Measurements from ENCODE around the gene SNAI3. TPM values are rescaled to one million over a fixed set of nuclear protein-coding genes. Genes with fewer than 3 reads are reported as not detected.

The SNAI3 gene
- total and polyA plus RNA-seq, 2 donors, result 1.5 to 2.9 TPM

- WGBS, result 93% methylated on average over 8 of the region's 8 CpGs
- Histone ChIP-seq H3K4me1 (ENCODE audit: control insufficient read depth in 2 of 2, insufficient read depth in 2 of 2, low read length in 2 of 2) (no peaks in the 10 kb centered on the region), H3K4me3 (ENCODE audit: low read length in 2 of 2) (no peak overlapping the region), H3K9me3 (ENCODE audit: control insufficient read depth in 2 of 2, insufficient read depth in 1 of 2, low read length in 1 of 2) (no peaks in the 10 kb centered on the region), H3K27ac (ENCODE audit: low read depth in 1 of 2, low read length in 1 of 2) (no peak overlapping the region), H3K27me3 (ENCODE audit: control insufficient read depth in 2 of 2, insufficient read depth in 1 of 2, low read length in 1 of 2) (no peaks in the 10 kb centered on the region), H3K36me3 (ENCODE audit: control insufficient read depth in 2 of 2, insufficient read depth in 2 of 2, low read length in 1 of 2) (peaks cover 52 to 97% of the 10 kb centered on the region in 2 donors)
- DNase-seq (ENCODE audit: low read depth in 6 of 9, low spot score in 9 of 9), result no peak
These were observed 37.2 kb upstream of the SNAI3 start for GRCh38 chr16:88723507-88723887.

GRCh38 chr16:88722784-88723506 is 36.6 kb upstream of the SNAI3 start:
- WGBS, result 97% methylated on average over 39 of the region's 39 CpGs
- no peak overlapping the region for H3K27ac ChIP-seq (ENCODE audit: low read depth in 1 of 2, low read length in 1 of 2)
- DNase-seq (ENCODE audit: low read depth in 6 of 9, low spot score in 9 of 9), result no peak

GRCh38 chr16:88721815-88722755 is 35.8 kb upstream of the SNAI3 start:
- 98% methylated on average over 61 of the region's 61 CpGs for WGBS
- no peaks in the 10 kb centered on the region for H3K4me1 ChIP-seq (ENCODE audit: control insufficient read depth in 2 of 2, insufficient read depth in 2 of 2, low read length in 2 of 2)
- H3K9me3 ChIP-seq (ENCODE audit: control insufficient read depth in 2 of 2, insufficient read depth in 1 of 2, low read length in 1 of 2), result no peaks in the 10 kb centered on the region
- no peaks in the 10 kb centered on the region for H3K27me3 ChIP-seq (ENCODE audit: control insufficient read depth in 2 of 2, insufficient read depth in 1 of 2, low read length in 1 of 2)
- no peak overlapping the region for H3K27ac ChIP-seq (ENCODE audit: low read depth in 1 of 2, low read length in 1 of 2)
- H3K4me3 ChIP-seq (ENCODE audit: low read length in 2 of 2), result no peak overlapping the region
- H3K36me3 ChIP-seq (ENCODE audit: control insufficient read depth in 2 of 2, insufficient read depth in 2 of 2, low read length in 1 of 2), result peaks cover 59 to 94% of the 10 kb centered on the region in 2 donors
- DNase-seq (ENCODE audit: low read depth in 6 of 9, low spot score in 9 of 9), result no peak

More at GRCh38 chr16:88722784-88723506, 36.6 kb upstream of the SNAI3 start:
- Histone ChIP-seq H3K27me3 (ENCODE audit: control insufficient read depth in 2 of 2, insufficient read depth in 1 of 2, low read length in 1 of 2) (no peaks in the 10 kb centered on the region), H3K4me1 (ENCODE audit: control insufficient read depth in 2 of 2, insufficient read depth in 2 of 2, low read length in 2 of 2) (no peaks in the 10 kb centered on the region), H3K36me3 (ENCODE audit: control insufficient read depth in 2 of 2, insufficient read depth in 2 of 2, low read length in 1 of 2) (peaks cover 57 to 97% of the 10 kb centered on the region in 2 donors), H3K9me3 (ENCODE audit: control insufficient read depth in 2 of 2, insufficient read depth in 1 of 2, low read length in 1 of 2) (no peaks in the 10 kb centered on the region), H3K4me3 (ENCODE audit: low read length in 2 of 2) (no peak overlapping the region)

- H3K27me3 ChIP-seq (ENCODE audit: control insufficient read depth in 2 of 2, insufficient read depth in 1 of 2, low read length in 1 of 2), result no peaks in the 10 kb centered on the region
- no peaks in the 10 kb centered on the region for H3K4me1 ChIP-seq (ENCODE audit: control insufficient read depth in 2 of 2, insufficient read depth in 2 of 2, low read length in 2 of 2)
- no peak for DNase-seq (ENCODE audit: low read depth in 6 of 9, low spot score in 9 of 9)
- no peaks in the 10 kb centered on the region for H3K9me3 ChIP-seq (ENCODE audit: control insufficient read depth in 2 of 2, insufficient read depth in 1 of 2, low read length in 1 of 2)
- H3K27ac ChIP-seq (ENCODE audit: low read depth in 1 of 2, low read length in 1 of 2), result no peak overlapping the region
- peaks cover 60 to 94% of the 10 kb centered on the region in 2 donors for H3K36me3 ChIP-seq (ENCODE audit: control insufficient read depth in 2 of 2, insufficient read depth in 2 of 2, low read length in 1 of 2)
- 98% methylated on average over 17 of the region's 17 CpGs for WGBS
- no peak overlapping the region for H3K4me3 ChIP-seq (ENCODE audit: low read length in 2 of 2)
These were observed 34.9 kb upstream of the SNAI3 start for GRCh38 chr16:88721236-88721635.

- Histone ChIP-seq H3K36me3 (ENCODE audit: control insufficient read depth in 2 of 2, insufficient read depth in 2 of 2, low read length in 1 of 2) (peaks cover 63 to 94% of the 10 kb centered on the region in 2 donors), H3K4me3 (ENCODE audit: low read length in 2 of 2) (no peak overlapping the region), H3K27me3 (ENCODE audit: control insufficient read depth in 2 of 2, insufficient read depth in 1 of 2, low read length in 1 of 2) (no peaks in the 10 kb centered on the region), H3K9me3 (ENCODE audit: control insufficient read depth in 2 of 2, insufficient read depth in 1 of 2, low read length in 1 of 2) (no peaks in the 10 kb centered on the region), H3K4me1 (ENCODE audit: control insufficient read depth in 2 of 2, insufficient read depth in 2 of 2, low read length in 2 of 2) (no peaks in the 10 kb centered on the region), H3K27ac (ENCODE audit: low read depth in 1 of 2, low read length in 1 of 2) (no peak overlapping the region)
- WGBS, result 96% methylated on average over 23 of the region's 23 CpGs
- DNase-seq (ENCODE audit: low read depth in 6 of 9, low spot score in 9 of 9), result no peak
These were observed 34.2 kb upstream of the SNAI3 start for GRCh38 chr16:88720396-88720970.

- DNase-seq (ENCODE audit: low read depth in 6 of 9, low spot score in 9 of 9), result no peak
- Histone ChIP-seq H3K27me3 (ENCODE audit: control insufficient read depth in 2 of 2, insufficient read depth in 1 of 2, low read length in 1 of 2) (no peaks in the 10 kb centered on the region), H3K36me3 (ENCODE audit: control insufficient read depth in 2 of 2, insufficient read depth in 2 of 2, low read length in 1 of 2) (peaks cover 63 to 94% of the 10 kb centered on the region in 2 donors), H3K9me3 (ENCODE audit: control insufficient read depth in 2 of 2, insufficient read depth in 1 of 2, low read length in 1 of 2) (no peaks in the 10 kb centered on the region), H3K27ac (ENCODE audit: low read depth in 1 of 2, low read length in 1 of 2) (no peak overlapping the region), H3K4me1 (ENCODE audit: control insufficient read depth in 2 of 2, insufficient read depth in 2 of 2, low read length in 2 of 2) (no peaks in the 10 kb centered on the region), H3K4me3 (ENCODE audit: low read length in 2 of 2) (no peak overlapping the region)
- WGBS, result 97% methylated on average over 19 of the region's 19 CpGs
These were observed 33.6 kb upstream of the SNAI3 start for GRCh38 chr16:88719933-88720296.

GRCh38 chr16:88719267-88719932 is 33.1 kb upstream of the SNAI3 start:
- no peaks in the 10 kb centered on the region for H3K27me3 ChIP-seq (ENCODE audit: control insufficient read depth in 2 of 2, insufficient read depth in 1 of 2, low read length in 1 of 2)
- H3K9me3 ChIP-seq (ENCODE audit: control insufficient read depth in 2 of 2, insufficient read depth in 1 of 2, low read length in 1 of 2), result no peaks in the 10 kb centered on the region
- H3K36me3 ChIP-seq (ENCODE audit: control insufficient read depth in 2 of 2, insufficient read depth in 2 of 2, low read length in 1 of 2), result peaks cover 65 to 94% of the 10 kb centered on the region in 2 donors
- H3K4me3 ChIP-seq (ENCODE audit: low read length in 2 of 2), result no peak overlapping the region
- DNase-seq (ENCODE audit: low read depth in 6 of 9, low spot score in 9 of 9), result no peak
- WGBS, result 98% methylated on average over 29 of the region's 29 CpGs
- no peak overlapping the region for H3K27ac ChIP-seq (ENCODE audit: low read depth in 1 of 2, low read length in 1 of 2)
- H3K4me1 ChIP-seq (ENCODE audit: control insufficient read depth in 2 of 2, insufficient read depth in 2 of 2, low read length in 2 of 2), result no peaks in the 10 kb centered on the region

- H3K4me1 ChIP-seq (ENCODE audit: control insufficient read depth in 2 of 2, insufficient read depth in 2 of 2, low read length in 2 of 2), result no peaks in the 10 kb centered on the region
- 98% methylated on average over 11 of the region's 11 CpGs for WGBS
- H3K27ac ChIP-seq (ENCODE audit: low read depth in 1 of 2, low read length in 1 of 2), result no peak overlapping the region
- no peaks in the 10 kb centered on the region for H3K9me3 ChIP-seq (ENCODE audit: control insufficient read depth in 2 of 2, insufficient read depth in 1 of 2, low read length in 1 of 2)
- no peak overlapping the region for H3K4me3 ChIP-seq (ENCODE audit: low read length in 2 of 2)
- H3K36me3 ChIP-seq (ENCODE audit: control insufficient read depth in 2 of 2, insufficient read depth in 2 of 2, low read length in 1 of 2), result peaks cover 67 to 96% of the 10 kb centered on the region in 2 donors
- no peaks in the 10 kb centered on the region for H3K27me3 ChIP-seq (ENCODE audit: control insufficient read depth in 2 of 2, insufficient read depth in 1 of 2, low read length in 1 of 2)
- no peak for DNase-seq (ENCODE audit: low read depth in 6 of 9, low spot score in 9 of 9)
These were observed 31.9 kb upstream of the SNAI3 start for GRCh38 chr16:88718178-88718577.

Measured in thymus (tissue), 11 donors.